22Rv1 (cell line): ENCODE results near the gene RPS27.
"Not testable (repeated sequence)": the region's sequence is repeated elsewhere in the genome, so short reads cannot be mapped to it uniquely, and the experiment has no call there.

Experiments
- H3K27ac ChIP-seq: fragments of 450-650 bp; 2 replicates; pipeline ENCODE4 v1.5.1; 2017
- ZFX ChIP-seq: fragments of 450-650 bp; IDR thresholded peaks from 2 replicates; pipeline ENCODE4 v1.6.1; 2017; ENCODE audit warnings: antibody characterized with exemption, borderline replicate concordance
- TF ChIP-seq, protein P1 (sequence below): fragments of 450-650 bp; IDR thresholded peaks from 2 replicates; pipeline ENCODE4 v1.5.1; 2017; ENCODE audit warnings: mild to moderate bottlenecking

Gene RPS27

DNA sequence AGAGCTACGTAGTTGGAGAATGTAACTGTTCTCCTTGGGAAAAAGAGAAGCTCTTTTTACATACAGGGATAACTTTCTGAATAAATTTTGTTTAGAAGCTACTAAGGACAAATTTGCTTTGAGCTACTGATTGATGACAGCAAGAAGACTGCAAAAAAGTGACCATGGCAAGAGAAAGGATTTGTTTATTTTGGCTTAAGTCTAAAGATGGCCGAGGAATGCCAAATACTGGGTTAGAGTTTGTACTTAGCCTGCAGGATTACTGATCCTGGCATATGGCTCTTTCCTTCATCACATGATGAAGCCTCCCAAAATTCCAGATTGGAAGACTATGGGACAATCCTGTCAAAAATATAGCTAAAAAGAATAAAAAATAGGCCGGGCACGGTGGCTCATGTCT, 28.7 kb downstream of the RPS27 start:
- TF ChIP-seq ZFX = no peak
- TF ChIP-seq, protein P1, sequence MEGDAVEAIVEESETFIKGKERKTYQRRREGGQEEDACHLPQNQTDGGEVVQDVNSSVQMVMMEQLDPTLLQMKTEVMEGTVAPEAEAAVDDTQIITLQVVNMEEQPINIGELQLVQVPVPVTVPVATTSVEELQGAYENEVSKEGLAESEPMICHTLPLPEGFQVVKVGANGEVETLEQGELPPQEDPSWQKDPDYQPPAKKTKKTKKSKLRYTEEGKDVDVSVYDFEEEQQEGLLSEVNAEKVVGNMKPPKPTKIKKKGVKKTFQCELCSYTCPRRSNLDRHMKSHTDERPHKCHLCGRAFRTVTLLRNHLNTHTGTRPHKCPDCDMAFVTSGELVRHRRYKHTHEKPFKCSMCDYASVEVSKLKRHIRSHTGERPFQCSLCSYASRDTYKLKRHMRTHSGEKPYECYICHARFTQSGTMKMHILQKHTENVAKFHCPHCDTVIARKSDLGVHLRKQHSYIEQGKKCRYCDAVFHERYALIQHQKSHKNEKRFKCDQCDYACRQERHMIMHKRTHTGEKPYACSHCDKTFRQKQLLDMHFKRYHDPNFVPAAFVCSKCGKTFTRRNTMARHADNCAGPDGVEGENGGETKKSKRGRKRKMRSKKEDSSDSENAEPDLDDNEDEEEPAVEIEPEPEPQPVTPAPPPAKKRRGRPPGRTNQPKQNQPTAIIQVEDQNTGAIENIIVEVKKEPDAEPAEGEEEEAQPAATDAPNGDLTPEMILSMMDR = no peak
- H3K27ac ChIP-seq = no peak overlapping the region

DNA sequence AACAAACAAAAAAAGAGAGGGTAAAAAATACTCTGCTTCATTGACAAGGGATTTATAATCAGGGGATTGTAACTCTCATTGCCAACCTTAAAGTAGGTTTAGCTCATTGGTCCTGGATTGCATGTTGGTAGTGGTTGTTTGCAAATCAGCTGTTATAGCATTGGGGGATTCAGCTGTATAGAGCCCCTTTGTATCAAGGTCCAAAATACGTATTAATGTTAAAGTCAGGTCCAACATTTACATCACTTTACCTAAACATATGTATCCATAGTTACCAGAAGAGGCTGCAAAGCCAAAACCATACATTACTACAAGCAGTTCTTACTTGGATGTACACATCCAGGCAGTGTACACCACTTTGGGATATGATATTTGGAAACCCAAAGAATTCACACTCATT, 29.4 kb downstream of the RPS27 start:
- no peak overlapping the region for H3K27ac ChIP-seq
- TF ChIP-seq ZFX = no peak
- TF ChIP-seq, protein P1 = no peak

DNA sequence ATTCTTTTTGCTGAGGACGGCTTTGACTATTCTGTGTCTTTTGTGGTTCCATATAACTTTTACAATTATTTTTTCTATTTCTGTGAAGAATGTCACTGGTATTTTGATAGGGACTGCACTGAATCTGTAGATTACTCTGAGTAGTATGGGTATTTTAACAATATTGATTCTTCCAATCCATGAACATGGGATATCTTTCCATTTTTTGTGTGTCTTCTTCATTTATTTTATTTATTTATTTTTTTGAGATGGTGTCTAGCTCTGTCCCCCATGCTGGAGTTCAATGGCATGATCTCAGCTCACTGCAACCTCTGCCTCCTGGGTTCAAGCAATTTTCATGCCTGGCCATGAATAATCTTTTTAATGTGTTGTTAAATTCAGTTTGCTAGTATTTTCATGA, 43.1 kb downstream of the RPS27 start:
- not testable (repeated sequence) for H3K27ac ChIP-seq
